Chondrocyte (in vitro differentiated cells): ENCODE measurements around the gene ETV3. TPM values are rescaled to one million over a fixed set of nuclear protein-coding genes. Genes with fewer than 3 reads are reported as not detected.

Experiments used
- DNase-seq: peaks from one replicate; pipeline ENCODE4 v3.0.0; 2021; ENCODE audit warnings: mixed read lengths, low spot score
- H3K27ac Mint-ChIP-seq: one replicate; pipeline ENCODE4 v1.8.0; 2021; ENCODE audit warnings: mild to moderate bottlenecking, moderate library complexity, mixed read lengths; ENCODE audit not compliant: unreplicated experiment
- H3K27me3 Mint-ChIP-seq: 2 replicates; pipeline ENCODE4 v1.8.0; 2021; ENCODE audit warnings: low read depth, mixed read lengths
- H3K36me3 Mint-ChIP-seq: 2 replicates; pipeline ENCODE4 v1.8.0; 2021; ENCODE audit warnings: low read depth, mixed read lengths
- H3K4me1 Mint-ChIP-seq: 2 replicates; pipeline ENCODE4 v1.8.0; 2021; ENCODE audit warnings: low read depth, mild to moderate bottlenecking, mixed read lengths
- H3K4me3 Mint-ChIP-seq: one replicate; pipeline ENCODE4 v1.8.0; 2021; ENCODE audit warnings: mild to moderate bottlenecking, moderate library complexity, mixed read lengths; ENCODE audit not compliant: unreplicated experiment
- H3K9me3 Mint-ChIP-seq: 2 replicates; pipeline ENCODE4 v1.8.0; 2021; ENCODE audit warnings: low read depth, mixed read lengths
- total RNA-seq: library from RNA; stranded (reverse); gene quantifications from 3 replicates; pipeline ENCODE4 v1.2.1, GENCODE V29; 2021
- TF ChIP-seq, protein P1 (sequence below): fragments of 200-600 bp; sonication (generic); IDR thresholded peaks from 2 replicates; pipeline ENCODE4 v1.5.0; 2021; ENCODE audit warnings: antibody characterized with exemption, mild to moderate bottlenecking, moderate library complexity

The ETV3 gene
- total RNA-seq, 1 donor from 2014 or later = 23.4 TPM

DNA sequence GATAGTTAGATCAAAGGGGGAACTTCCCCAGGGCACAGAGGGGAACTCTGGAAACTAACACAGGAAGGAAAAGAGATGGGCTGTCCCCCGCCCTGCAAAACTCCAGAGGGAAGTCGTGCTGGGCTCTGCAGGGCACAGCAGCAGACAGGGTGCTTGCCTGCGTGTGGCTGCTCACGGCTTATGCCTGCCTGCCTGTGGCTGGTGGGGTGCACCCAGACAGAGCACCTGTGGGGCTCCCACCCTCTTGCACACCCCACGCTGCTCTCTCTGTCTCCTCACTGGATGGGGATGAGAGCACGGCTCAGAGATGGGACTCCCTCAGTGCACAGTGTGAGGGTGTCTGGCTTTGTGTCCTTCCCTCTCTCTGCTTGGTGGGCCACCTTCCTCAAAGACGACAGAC lies 25.1 kb downstream of the ETV3 start:
- TF ChIP-seq, protein P1, sequence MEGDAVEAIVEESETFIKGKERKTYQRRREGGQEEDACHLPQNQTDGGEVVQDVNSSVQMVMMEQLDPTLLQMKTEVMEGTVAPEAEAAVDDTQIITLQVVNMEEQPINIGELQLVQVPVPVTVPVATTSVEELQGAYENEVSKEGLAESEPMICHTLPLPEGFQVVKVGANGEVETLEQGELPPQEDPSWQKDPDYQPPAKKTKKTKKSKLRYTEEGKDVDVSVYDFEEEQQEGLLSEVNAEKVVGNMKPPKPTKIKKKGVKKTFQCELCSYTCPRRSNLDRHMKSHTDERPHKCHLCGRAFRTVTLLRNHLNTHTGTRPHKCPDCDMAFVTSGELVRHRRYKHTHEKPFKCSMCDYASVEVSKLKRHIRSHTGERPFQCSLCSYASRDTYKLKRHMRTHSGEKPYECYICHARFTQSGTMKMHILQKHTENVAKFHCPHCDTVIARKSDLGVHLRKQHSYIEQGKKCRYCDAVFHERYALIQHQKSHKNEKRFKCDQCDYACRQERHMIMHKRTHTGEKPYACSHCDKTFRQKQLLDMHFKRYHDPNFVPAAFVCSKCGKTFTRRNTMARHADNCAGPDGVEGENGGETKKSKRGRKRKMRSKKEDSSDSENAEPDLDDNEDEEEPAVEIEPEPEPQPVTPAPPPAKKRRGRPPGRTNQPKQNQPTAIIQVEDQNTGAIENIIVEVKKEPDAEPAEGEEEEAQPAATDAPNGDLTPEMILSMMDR = no peak
- Mint-ChIP-seq H3K27me3 (peaks cover 17% of the 10 kb centered on the region), H3K4me3 (no peak overlapping the region), H3K27ac (no peak overlapping the region), H3K36me3 (peaks cover 3% of the 10 kb centered on the region), H3K9me3 (no peaks in the 10 kb centered on the region), H3K4me1 (no peaks in the 10 kb centered on the region)
- DNase-seq = no peak

DNA sequence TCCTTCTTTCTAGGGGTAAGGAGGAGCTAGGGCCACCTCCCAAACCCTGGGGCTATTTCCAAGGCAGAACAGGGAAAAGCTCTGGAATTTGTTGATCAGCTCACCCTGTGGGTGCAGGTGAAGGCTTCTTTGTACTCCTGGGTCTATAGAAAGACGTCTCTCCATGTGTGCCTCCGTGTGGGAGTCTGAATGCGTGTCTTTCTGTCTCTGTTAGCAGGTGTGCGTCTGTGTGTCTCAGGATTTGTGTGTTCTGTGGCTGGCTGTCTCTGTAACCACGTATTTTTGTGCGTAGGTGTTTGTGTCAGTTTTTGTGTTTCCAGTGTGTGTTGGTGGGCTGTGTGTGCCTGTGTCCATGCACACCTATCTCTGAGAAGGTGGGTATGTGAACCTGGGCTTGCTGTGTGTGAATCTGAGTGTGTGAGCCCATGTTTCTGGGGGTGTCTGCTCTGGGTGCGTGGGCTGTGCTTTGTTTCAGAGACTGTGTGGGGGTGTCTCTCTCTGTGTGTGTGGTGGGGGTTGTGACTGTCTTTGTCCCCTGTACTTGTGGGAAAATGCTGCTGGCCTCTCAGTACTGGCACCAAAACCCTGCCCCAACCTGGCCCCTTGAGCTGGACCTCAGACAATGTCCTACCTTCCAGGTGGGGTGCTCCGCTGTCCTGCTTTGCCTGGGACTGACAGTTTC lies 25.9 kb downstream of the ETV3 start:
- Mint-ChIP-seq H3K36me3 (peaks cover 3% of the 10 kb centered on the region), H3K4me1 (no peaks in the 10 kb centered on the region), H3K9me3 (no peaks in the 10 kb centered on the region), H3K27ac (no peak overlapping the region), H3K27me3 (peaks cover 17% of the 10 kb centered on the region), H3K4me3 (no peak overlapping the region)
- TF ChIP-seq, protein P1 = no peak
- no peak for DNase-seq

DNA sequence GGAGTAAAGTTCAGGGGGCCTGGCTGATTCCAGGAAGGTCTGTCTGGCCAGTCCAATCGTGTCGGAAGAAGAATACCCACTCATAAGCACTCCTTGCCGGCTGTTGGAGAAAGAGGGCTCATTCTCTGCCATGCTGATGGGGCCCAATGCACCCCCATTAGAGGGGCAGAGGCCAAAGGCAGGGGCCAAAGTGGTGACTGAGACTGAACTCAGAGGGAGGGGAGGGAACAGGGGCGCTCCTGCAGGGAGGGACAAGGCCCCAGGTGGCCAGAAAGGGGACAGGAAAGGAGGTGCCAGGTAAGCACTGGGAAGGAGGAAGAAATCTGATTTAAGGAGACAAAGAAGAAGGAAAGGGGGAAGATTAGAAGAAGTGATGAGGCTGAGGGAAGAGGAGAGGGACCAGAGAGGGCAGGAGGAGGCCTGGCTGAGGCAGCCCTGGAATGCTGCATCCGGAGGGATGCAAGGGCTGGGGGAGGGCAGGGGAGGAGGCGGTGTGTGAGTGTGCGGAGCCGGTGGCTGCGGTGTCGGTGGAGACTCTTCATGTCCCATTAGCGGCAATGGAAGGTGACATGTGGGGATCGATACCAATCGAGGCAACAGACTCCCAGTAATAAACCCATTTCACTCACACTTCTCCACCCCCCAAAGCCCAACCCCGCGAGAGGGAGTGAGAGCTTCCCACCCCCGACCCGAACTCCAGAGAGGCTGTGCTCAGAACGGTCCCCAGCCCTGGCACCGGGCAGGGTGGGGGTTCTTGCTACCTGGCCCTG lies 26.6 kb downstream of the ETV3 start:
- no peak overlapping the region for H3K4me3 Mint-ChIP-seq
- no peaks in the 10 kb centered on the region for H3K9me3 Mint-ChIP-seq
- TF ChIP-seq, protein P1 = no peak
- H3K36me3 Mint-ChIP-seq = peaks cover 3% of the 10 kb centered on the region
- H3K4me1 Mint-ChIP-seq = peaks cover 2% of the 10 kb centered on the region
- DNase-seq = no peak
- H3K27me3 Mint-ChIP-seq = peaks cover 17% of the 10 kb centered on the region
- H3K27ac Mint-ChIP-seq = no peak overlapping the region

DNA sequence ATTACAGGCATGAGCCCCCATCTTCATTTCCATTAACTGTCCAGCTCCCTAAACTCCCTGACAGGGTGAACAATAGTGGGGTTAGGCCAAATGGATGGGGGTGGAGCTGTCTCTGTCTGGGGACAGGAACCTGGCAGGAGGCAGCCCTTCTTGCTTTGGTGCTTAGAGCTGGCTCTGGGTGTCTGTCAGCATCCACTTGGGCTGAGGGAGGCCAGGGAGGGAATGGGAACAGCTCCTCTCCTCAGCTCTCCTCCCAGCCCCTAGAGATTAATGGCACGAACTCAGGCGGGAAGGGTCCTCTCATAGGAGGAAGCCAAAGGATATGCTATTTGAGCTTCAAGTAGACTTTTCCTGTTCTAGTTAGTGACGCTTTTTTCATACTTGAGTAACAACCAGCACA lies 27.5 kb downstream of the ETV3 start:
- Mint-ChIP-seq H3K4me1 (peaks cover 10% of the 10 kb centered on the region), H3K36me3 (peaks cover 3% of the 10 kb centered on the region), H3K9me3 (no peaks in the 10 kb centered on the region), H3K4me3 (no peak overlapping the region), H3K27ac (no peak overlapping the region), H3K27me3 (peaks cover 19% of the 10 kb centered on the region)
- TF ChIP-seq, protein P1 = no peak
- no peak for DNase-seq

DNA sequence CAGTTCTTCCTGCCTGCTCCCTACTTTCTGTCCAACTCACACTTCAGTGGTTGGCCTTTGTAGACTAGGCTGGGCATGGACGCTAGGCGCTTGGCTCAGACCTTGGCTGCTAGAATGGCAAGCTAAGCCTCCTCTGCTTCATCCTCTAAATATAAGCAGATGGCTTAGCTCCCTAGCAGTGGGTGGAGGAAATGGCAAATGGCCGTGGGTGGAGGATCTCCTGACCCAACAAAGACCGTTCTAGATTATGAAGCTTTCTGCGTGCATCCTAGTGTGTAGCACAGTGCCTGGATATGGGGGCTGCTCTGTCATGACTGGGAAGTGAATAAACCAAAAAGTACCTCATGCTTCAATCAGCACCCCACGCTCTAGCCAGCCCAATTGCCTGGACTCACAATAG lies 28.2 kb downstream of the ETV3 start:
- Mint-ChIP-seq H3K9me3 (no peaks in the 10 kb centered on the region), H3K27ac (no peak overlapping the region), H3K36me3 (peaks cover 3% of the 10 kb centered on the region), H3K4me3 (no peak overlapping the region), H3K27me3 (peaks cover 19% of the 10 kb centered on the region), H3K4me1 (peaks cover 10% of the 10 kb centered on the region)
- TF ChIP-seq, protein P1 = no peak
- DNase-seq = no peak
